ENCODE data around the gene RABGAP1L. TPM values are rescaled to one million over a fixed set of nuclear protein-coding genes. Genes with fewer than 3 reads are reported as not detected.

Gene RABGAP1L
- total and polyA plus RNA-seq, 2 of the 8 experiments (the other 6 are each of a cell fraction or from before 2014, with no cell fraction given) = 33.3 to 156 TPM

GRCh38 chr1:174219606-174220370 is 60.5 kb downstream of the RABGAP1L start (continued):
- TF ChIP-seq KDM5A (IDR thresholded peaks at IDR 0.05; ENCODE audit: low read length) (no peak), SIN3A (conservative IDR thresholded peaks at IDR 0.05 in 1 of 2, IDR thresholded peaks at IDR 0.05 in 1 of 2; ENCODE audit: low read depth in 1 of 2, low read length in 2 of 2) (no peak), SIX5 (IDR thresholded peaks at IDR 0.05; ENCODE audit: low read depth, low read length) (no peak), TAF1 (IDR thresholded peaks at IDR 0.05; ENCODE audit: low read depth, low read length) (no peak), MAFK (IDR thresholded peaks at IDR 0.05; ENCODE audit: low read depth, low read length) (no peak), SP2 (IDR thresholded peaks at IDR 0.05; ENCODE audit: low read length) (no peak), RBBP5 (IDR thresholded peaks at IDR 0.05; ENCODE audit: borderline replicate concordance, low read depth, low read length) (no peak)

Measured in H1 (cell line).